ENCODE results near the gene PTMS. TPM values are rescaled to one million over a fixed set of nuclear protein-coding genes. Genes with fewer than 3 reads are reported as not detected.

The PTMS gene
- total RNA-seq, 1 experiment from 2014 or later = 422 TPM

- Histone ChIP-seq H4K5ac (ENCODE audit: insufficient read length, low read depth, low read length) (no peak overlapping the region), H3K56ac (ENCODE audit: insufficient read length, low read depth, low read length) (no peak overlapping the region), H3K23ac (ENCODE audit: insufficient read length, low read depth, low read length) (no peak overlapping the region), H3K79me2 (ENCODE audit: insufficient read depth, low read length) (no peaks in the 10 kb centered on the region), H3K18ac (ENCODE audit: insufficient read length, low read depth, low read length) (no peak overlapping the region), H2AFZ (ENCODE audit: low read length) (no peak overlapping the region), H3K27me3 (ENCODE audit: insufficient read depth, low read length) (peaks cover 2% of the 10 kb centered on the region; the same call in 1 of the 2 replicates), H3K23me2 (ENCODE audit: insufficient read length, low read depth, low read length, poor library complexity, severe bottlenecking) (peaks cover 10% of the 10 kb centered on the region), H2AK5ac (ENCODE audit: insufficient read length, low read length) (no peak overlapping the region), H3K27ac (ENCODE audit: insufficient read length, low read depth, low read length) (no peak overlapping the region), H3K14ac (ENCODE audit: insufficient read depth, low read length) (no peak overlapping the region), H4K20me1 (ENCODE audit: control insufficient read depth, insufficient read depth, insufficient read length) (no peaks in the 10 kb centered on the region), H4K91ac (ENCODE audit: insufficient read length, low read depth, low read length) (no peak overlapping the region), H4K8ac (replicated peaks; ENCODE audit: insufficient read length, low read depth, low read length) (no peak overlapping the region), H3K4ac (ENCODE audit: low read depth, low read length) (no peak overlapping the region), H2BK5ac (ENCODE audit: insufficient read length, low read length) (no peak overlapping the region), H2BK120ac (ENCODE audit: low read depth, low read length, poor library complexity, severe bottlenecking) (no peak overlapping the region), H3K4me1 (ENCODE audit: insufficient read depth, low read length) (no peaks in the 10 kb centered on the region), H2BK12ac (ENCODE audit: insufficient read length, low read depth, low read length) (no peak overlapping the region), H3K9ac (ENCODE audit: extremely low read depth, insufficient read length, low read length) (no peak overlapping the region), H2BK15ac (ENCODE audit: low read depth, low read length) (no peak overlapping the region), H2BK20ac (ENCODE audit: low read depth, low read length, poor library complexity, severe bottlenecking) (no peak overlapping the region), H3T11ph (ENCODE audit: low read length) (no peak overlapping the region), H3K9me3 (ENCODE audit: control insufficient read depth, low read depth, low read length) (no peaks in the 10 kb centered on the region), H3K79me1 (ENCODE audit: insufficient read depth, low read depth, low read length, poor library complexity, severe bottlenecking) (no peaks in the 10 kb centered on the region), H3K4me2 (ENCODE audit: insufficient read depth, insufficient read length, low read length) (no peak overlapping the region)
- WGBS (ENCODE audit: extremely low coverage, insufficient read length, low lambda C conversion rate) = no CpG with 5 or more reads among the region's 6 CpGs
- Mint-ChIP-seq H3K9me3 (no peaks in the 10 kb centered on the region), H3K36me3 (ENCODE audit: insufficient read depth in 1 of 3, low read depth in 3 of 3) (peaks cover 4 to 17% (median 16%) of the 10 kb centered on the region in 3 experiments; a peak in 6 of 7 replicates), H3K4me3 (no peak overlapping the region), H3K27ac (peak overlapping the region in 2 of 3 experiments; percentile 10 to 18; a peak in 1 of 7 replicates), H3K4me1 (peaks cover 27 to 35% of the 10 kb centered on the region in 2 experiments), H3K27me3 (ENCODE audit: low read depth) (peaks cover 35% of the 10 kb centered on the region)
- no peak for DNase-seq
- TF ChIP-seq, protein P1, sequence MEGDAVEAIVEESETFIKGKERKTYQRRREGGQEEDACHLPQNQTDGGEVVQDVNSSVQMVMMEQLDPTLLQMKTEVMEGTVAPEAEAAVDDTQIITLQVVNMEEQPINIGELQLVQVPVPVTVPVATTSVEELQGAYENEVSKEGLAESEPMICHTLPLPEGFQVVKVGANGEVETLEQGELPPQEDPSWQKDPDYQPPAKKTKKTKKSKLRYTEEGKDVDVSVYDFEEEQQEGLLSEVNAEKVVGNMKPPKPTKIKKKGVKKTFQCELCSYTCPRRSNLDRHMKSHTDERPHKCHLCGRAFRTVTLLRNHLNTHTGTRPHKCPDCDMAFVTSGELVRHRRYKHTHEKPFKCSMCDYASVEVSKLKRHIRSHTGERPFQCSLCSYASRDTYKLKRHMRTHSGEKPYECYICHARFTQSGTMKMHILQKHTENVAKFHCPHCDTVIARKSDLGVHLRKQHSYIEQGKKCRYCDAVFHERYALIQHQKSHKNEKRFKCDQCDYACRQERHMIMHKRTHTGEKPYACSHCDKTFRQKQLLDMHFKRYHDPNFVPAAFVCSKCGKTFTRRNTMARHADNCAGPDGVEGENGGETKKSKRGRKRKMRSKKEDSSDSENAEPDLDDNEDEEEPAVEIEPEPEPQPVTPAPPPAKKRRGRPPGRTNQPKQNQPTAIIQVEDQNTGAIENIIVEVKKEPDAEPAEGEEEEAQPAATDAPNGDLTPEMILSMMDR (conservative IDR thresholded peaks at IDR 0.05) = no peak
These were observed 13.7 kb downstream of the PTMS start for GRCh38 chr12:6779708-6780432.
